Stimulated activated naive CD4-positive, alpha-beta T cell (primary cell): Measurements from ENCODE around the gene MRPL28.
"Not testable (repeated sequence)": the region's sequence is repeated elsewhere in the genome, so short reads cannot be mapped to it uniquely, and the experiment has no call there.

Source experiments
- DNase-seq, 6 experiments: peaks; one replicate each; lab custom pipeline; 2025; lab: John Stamatoyannopoulos, UW

The MRPL28 gene

DNA sequence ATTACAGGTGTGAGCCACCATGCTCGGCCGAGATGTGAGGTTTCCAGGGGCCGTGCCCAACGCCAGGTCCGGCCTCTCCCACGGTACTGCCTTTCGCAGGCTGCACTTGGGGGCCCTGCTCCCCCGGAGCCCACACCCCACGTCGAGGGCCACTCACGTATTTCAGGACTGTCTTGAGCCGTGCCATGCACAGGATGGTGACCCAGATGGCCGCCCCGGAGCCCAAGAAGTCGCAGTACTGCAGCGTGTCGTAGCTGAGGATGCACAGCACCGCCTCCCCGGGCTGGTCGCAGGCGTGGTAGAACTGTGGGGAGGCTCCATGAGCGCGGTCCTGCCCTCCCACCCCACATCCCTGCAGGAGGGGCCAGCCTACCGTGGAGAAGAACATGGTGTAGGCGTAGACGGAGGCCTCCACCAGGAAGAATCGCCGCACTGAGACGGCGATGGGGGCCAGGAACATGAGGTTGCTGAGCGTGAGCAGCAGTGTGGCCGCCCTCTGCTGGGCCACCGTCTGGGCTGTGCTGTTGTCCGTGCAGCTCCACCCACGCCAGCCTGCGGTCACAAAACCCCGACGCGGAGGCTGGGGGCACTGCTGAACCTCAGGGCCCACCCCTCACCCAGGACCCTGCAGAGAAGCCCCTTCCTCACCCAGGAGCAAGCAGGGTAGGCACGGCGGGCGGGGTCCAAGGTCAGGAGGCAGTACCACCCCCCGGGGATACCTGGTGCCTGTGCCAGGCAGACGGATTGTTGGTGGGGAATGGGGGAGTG, 3.7 kb upstream of the MRPL28 start:
- no peak for DNase-seq

DNA sequence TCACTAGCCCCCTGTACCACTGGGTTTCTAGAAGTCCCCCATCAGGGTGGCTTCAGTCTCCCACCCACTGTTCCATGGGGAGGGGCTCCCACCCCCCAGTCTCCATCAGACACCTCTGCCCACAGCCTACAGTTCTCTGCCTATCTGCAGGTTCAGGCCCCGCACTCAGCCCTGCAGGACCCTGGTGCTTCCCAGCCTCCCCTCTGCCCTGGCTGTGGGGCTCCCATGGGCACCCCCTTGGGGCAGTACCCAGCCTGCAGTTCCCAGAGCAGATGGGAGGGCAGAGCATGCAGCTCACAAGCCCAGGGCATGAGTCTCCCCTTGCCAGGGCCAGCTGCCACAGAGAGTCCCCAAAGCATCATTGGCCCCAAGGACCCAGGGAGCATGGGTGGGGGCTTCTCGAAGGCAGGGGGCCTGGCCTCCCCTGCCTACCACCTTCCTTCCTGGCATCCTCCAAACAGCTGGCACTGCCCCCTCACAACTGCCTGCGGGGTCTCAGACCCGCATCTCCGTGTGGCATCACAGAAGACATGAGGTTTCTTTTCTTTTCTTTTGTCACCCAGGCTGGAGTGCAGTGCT, 2.8 kb upstream of the MRPL28 start:
- no peak for DNase-seq

DNA sequence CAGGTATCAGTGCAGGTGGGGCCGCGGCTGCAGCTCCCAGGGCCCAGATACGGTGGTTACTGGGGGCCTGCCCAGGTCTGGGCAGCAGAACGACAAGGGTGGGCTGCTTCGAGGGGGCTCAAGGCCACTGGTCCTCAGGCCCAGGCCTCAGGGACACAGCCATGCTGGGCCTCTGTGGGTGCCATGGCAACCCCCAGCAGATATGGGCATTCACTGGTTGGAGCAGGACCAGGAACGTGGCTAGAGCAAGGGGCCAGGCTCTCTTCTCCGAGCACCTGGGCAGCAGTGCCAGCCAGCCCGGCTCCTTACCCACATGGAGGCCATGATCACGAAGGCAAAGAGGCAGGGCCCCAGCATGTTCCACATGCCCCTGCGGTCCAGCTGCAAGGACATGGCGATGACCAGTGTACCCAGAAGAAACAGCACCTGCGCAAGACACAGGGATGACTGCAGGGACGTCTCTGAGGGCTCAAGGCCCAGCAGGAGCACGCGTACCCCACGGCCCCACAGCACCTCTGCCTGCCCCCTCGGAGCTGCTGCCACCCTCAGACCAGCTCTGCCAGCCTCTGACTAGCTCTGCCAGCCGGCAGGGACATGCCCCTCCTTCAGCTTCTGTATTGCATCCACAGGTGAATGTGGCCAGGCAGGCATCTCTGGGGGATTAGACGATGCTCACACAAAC, 2.1 kb upstream of the MRPL28 start:
- DNase-seq, result no peak

DNA sequence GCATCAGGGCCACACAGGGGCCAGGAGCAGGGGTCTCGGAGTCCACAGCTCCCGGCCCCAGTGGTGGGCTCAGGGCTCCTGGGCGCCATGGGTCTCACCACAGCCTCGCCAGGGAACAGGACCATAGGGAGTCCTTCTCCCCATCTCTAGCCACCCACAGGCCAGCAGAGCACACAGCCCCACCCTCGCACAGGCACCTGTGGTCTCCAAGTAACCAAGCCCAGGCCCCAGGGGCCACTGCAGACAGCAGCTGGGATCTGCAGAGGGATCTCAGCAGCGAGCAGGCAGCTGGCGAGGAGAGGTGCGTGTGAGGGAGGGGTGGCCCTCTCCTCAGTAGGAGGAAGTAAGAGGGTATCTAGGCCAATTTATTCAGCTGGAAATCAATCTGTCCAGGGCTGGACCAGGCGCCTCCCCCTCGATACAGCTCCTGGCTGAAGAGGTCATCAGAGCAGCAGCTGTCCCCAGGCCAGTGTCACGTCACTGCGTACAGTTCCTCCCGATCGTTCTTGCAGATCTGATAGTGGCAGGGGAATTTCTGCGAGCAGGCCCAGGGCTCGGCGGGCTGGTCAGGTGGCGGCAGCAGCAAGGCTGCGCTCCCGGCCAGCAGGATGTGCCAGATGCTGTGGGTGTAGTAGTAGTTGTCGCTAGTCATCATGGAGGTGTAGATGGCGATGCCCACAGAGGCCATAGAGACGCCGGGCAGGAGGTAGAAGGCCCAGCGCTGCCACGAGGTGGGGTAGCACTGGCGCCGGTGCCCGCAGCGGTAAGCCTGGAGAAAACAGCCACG, 1.4 kb upstream of the MRPL28 start:
- DNase-seq, result no peak

DNA sequence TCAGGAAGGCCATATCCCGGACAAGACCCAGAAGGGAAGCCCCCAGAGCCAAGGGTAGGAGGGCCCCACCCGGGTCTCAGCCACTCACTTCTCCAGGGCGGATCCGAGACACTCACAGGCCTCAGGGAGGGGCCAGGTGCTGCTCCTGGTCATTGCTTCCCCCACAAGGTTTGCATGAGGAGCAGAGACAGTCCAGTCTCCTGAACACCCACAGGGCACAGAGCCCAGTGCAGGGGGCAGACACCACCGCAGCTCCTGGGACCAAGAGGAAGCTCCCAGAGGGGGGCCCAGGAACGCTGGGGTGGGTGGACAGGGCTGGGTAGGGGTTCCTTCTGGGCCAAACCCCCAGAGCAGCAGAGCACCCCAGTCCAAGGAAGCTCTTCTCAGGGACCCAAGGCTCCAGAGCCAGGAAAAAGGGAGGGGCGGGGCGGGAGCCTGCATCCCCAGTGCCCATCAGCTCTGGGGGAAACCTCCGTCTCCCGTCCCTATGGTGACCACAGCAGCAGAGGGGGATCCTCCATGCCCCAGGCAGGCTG, 709 bp upstream of the MRPL28 start:
- DNase-seq, result no peak

DNA sequence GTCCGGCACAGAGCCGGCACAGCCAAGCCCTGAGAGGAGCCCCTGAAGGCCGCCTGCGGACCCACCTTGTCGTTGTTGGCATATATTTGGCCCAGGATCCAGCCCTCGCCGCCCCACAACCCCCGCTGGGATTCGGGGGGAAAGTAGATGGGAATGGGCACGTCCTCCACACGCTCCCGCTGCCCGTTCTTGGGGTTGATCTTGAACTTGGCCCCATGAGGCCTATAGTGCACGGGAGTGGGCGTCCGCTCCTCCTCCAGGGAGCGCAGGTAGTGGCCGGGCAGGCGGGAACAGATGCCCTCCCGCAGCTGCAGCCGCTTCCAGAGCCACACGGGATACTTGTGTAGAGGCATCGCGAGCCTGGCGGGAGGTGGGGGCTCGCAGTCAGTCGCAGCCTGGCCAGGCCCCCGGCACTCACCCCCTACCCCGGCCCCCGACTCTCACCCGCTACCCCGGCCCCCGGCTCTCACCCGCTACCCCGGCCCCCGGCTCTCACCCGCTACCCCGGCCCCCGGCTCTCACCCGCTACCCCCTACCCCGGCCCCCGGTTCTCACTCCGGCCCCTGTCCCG, 387 bp downstream of the MRPL28 start:
- no peak for DNase-seq

DNA sequence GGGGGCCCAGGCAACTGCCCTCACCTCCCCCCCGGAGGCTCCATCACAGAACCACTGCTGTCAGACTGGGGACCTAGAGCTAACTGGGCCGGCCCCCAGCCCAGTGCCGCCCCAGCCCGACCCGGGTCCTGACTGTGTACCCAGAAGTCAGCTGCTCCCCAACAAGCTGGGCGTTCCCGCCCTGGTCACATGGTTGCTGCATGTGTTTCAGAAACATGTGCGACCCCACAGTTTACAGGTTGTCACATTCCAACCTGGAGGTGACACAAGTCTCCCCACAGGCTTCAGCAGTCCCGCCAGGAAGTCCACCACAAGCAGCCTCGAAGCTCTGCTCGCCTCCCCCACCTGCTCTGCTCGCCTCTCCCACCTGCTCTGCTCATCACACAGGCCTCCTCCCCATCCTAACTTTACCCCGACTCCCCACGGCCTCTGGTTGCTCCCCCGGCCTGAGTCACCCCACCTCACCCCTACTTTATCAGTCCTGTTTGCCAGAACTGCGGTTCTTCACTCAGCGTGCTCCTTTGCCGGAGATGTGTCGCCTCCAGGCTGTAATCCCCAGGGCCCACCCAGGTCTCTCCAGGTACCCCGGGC, 968 bp downstream of the MRPL28 start:
- DNase-seq, result no peak

DNA sequence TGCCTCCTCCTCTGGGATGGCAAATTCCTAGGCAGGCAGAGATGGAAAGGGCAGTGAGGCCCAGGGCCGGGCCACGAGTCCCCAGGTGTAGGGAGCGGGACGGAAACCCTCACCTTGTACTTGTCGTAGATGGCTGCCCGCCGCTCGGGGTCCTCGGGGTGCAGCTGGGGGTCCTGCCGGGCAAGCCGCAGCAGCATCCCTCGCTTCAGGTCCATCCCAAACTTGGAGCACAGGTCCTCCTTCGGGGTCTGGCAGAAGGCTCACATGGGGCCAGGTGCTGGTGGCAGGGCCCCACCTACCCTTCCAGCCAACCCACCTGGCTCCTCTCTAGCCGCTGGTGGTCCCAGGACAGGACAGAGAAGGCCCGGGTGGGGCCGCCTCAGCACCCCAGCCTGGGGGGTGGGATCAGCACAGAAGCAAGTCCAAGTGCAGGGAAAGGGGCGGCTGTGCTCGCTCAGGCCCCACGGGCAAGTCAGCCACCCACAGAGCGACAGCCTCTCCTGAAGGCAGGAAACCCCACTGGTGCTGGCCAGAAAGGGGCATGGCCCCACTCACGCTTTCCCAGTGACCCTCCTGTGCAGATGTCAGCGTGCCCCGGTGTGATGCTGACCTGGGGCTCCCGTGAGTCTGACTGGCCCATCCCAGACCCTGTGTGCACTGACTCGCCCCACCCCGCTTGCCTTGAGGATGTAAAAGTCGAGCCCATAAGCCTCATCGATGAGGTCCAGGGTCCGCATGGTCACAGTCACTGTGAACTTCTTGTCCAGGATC, 1.8 kb downstream of the MRPL28 start:
- no peak for DNase-seq

DNA sequence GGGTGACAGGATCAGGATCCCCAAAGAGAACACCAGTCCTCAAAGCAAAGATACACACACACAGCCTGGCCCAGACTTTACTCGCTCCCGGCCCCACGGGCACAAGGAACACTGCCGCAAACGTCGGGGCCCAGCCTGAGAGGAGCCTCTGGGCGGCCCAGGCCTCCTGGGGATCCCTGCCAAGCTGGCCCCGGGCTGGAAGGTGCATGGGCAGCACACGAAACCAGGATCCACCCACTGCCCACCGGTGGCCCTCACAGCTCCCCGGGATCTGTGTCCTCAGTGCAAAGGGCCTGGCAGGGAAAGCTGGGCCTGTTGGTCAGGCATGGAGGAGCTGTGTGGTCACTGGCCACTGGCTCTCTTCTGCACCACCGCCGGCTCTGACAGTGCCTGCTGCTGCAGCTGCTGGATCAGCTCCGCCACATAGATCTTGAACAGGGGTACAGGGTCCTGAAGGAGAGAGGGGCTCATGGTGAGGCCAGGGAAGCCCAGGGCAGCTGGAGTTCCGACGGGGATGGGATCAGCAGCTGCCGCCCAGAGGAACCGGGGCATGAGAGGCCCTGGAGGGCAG, 2.9 kb downstream of the MRPL28 start:
- no peak for DNase-seq

DNA sequence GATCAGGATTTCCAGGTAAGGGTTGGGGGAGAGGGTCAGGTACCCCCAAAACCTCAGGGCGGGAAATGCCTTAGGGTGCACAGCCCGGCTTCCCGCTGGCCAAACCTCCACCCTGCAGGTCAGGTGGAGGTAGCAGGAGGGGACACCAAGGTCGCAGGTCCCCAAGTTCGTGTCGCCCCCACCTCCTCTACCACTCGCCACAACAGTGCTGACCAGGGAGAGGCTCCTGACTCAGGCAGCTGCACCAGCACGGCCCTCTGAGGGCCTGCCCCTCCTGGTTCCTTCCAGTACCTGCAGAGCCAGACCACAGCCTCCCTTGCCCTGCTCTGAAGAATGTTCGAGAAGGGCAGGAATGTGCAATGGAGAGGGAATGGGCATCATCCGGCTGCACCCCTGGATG, 3.9 kb downstream of the MRPL28 start:
- no peak for DNase-seq

DNA sequence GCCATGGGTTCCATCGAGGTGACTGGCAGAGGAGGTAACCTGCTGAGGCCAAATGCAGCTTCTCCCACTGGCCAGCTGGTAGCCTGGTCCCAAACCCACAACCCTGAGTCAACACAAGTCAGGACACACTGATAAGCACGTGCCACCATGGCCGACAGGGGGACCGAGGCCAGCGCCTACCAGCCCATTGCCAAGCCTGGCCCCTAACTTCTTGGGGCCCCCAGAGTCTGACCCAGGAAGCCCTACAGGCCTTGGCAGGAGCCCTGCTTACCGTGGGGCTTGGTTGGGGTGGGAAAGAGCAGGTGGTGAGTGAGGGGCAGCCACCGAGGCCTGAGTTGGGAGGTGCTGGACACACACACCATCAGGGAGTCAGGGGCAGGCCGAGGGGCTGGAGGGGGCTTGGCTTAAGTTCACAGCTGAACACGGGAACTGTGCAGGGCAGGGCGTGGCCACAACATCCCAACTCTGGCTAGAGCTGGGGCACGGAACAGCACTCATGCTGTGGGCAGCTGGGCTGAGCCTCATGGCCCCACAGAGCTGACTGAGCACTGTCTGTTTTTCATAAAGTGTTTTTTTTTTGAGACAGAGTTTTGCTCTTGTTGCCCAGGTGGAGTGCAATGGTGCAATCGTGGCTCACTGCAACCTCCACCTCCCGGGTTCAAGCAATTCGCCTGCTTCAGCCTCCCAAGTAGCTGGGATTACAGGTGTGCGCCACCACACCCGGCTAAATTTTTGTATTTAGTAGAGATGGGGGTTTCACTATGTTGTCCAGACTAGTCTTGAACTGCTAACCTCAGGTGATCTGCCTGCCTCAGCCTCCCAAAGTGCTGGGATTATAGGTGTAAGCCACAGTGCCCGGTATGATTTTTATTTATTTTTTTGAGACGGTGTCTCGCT, 5.5 kb downstream of the MRPL28 start:
- no peak for DNase-seq

DNA sequence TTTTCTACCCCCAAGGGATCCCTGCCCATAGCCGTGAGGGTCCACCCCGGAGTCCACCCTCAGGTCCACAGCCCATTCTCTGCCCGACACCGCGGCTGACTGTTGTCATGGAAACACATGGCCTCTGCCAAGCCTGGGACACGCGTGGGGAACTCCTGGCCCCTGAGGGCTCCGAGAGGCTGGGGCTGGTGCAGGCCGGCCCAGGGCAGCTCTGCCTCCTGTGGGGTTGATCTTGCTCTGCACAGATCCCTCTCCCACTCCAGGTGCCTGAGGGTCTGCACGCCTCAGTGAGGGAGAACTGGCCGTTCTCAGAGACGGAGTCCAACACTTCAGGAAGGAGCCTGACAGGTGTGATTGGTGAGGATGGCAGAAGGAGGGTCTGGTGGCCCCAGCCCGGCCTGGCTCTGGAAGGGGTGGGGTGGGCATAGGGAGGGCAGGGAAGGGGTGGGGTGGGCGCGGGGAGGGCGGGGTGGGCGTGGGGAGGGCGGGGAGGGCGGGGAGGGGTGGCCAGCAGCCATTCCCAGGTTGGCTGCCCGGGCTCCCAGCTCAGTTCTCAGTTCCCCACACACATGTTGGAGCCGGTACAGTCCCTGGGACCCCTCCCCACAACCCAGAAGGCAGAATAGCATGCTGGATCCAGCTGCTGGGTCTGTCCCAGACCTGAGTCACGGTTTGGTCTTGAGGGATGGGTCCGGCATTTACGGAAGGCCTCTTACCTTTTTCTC, 6.4 kb downstream of the MRPL28 start:
- DNase-seq, result no peak

DNA sequence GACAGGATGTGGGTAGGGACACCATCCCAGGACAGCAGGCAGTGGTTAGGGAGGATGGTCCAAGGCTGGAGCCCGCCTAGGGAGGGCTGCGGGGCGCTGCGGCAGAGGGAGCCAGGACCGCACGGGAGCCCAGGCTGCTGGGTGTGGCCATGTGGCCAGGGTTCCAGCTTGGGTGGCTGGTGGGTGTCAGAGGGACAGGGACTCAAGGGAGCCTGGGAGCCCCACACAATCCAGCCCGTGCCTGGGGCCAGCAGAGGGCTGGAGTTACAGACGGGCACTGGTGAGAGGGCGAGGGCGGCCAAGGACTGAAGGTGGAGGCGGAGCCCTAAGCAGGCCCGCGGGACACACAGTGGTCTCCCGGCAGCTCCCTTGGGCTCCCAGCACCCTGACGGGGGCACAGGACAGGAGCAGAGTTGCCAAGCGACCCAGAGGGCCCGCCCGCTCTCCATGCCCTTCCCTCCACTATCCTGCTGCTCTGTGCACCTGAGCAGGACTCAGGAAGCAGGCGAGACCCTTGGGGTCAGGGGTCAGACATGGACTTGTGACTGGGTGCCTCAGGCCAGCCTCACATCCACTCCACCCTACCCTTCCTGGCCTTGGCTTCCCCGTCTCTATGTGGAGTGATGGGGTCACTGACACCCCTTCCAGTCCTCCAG, 7.1 kb downstream of the MRPL28 start:
- DNase-seq, result no peak

DNA sequence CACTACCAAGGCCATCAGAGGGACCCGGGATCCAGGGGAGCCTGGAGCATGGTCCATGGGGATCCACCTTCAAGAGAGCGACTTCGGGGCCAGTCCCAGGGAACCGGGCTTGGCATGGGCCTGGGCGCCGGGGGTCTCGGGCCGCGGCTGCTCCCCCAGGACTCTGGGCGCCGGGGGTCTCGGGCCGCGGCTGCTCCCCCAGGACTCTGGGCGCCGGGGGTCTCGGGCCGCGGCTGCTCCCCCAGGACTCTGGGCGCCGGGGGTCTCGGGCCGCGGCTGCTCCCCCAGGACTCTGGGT, 7.7 kb downstream of the MRPL28 start:
- DNase-seq, result not testable (repeated sequence)

DNA sequence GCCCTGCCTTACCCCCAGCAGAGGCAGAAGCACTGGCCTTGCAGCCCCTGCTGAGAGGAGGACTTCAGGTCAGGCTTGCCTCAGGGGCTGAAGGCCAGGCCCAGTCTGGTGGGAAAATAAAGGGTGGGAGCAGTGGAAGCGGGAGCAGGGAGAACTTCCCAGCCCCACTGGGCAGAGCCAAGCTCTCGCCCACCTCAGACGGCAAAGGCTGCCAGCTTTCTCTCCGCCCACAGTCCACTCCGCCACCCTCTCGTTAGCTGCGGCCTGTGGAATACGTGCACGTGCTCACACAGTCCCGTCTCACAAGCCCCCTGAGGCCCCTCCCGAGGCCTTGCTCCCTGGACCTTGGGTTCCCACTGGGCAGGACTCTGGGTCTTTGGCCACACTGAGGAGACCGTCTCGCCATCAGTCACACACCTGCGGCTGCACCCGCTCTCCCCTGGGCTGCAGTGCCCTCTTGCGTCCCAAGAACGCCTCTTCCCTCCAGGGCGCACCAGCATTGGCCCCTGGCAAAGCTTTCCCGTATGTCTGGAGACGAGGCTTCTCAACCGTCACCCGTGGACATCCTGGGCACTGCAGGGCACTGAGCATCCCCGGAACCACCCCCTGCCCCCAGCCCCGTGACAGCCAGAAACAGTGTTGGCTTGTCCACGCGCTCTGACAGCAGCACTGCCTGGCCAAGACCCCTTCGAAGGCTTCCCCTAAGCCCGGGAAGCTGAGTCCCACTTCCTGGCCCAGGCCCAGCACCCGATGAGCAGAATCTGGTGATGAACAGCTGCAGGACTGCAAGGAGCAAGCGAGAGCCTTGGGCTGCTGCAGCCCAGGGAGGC, 8.3 kb downstream of the MRPL28 start:
- DNase-seq, result peak; percentile 13 to 75 (median 60)

DNA sequence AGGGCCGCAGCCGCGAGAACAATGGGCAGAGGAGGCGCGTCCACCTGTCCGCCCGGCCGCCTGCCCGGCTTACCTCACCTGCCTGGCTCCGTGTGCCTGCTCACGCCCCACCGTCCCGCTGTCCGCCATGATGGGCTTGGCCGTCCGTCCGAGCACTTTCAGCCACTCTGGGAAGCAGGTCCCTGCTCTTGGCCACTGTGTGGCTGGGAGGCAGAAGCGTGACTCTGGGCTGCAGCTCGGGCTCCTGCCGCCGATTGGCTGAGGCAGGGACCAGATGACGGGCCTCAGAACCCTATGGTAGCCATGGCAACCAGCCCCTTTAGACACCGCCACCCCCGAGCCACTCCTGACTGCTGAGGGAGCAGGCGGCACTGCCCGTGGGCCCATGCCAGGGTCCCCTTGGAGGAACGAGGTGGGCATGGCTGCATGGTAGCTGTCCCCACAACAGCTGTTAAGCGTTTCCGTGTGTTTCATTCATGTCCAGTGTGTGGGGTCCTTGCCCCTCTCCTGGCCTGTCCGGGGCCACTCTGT, 8.9 kb downstream of the MRPL28 start:
- DNase-seq, result no peak

DNA sequence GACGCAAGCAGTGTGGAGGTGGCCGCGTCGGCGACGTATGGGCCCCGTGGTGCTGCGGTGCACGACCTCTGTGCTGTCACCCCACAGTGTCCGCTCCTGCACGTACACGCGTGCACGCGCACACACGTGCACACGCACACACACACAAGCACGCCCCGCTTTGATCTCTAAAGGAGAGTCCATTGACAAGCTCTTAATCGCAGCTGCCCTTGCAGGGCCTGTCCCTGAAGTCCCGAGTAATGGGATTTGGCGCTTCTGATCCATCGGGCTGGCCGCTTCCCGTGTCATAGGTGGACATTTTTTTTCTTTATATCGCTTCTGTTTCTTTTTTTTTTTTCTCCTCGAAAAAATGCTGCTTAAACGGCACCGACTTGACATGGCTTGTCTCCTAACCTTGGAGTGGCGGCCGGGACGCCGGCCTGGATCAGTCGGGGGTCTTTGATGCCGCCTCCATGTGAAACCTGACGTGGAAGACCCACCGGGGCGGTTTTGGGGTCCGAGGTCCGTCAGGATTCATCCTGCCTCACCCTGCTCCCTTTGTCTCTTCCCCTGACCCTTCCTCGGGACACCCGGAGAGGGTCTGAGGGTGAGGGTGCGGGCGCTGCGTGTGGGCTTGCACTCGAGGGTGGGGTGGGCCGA, 9.5 kb downstream of the MRPL28 start:
- no peak for DNase-seq
